ENCODE measurements around the gene JDP2.

JDP2 gene

DNA sequence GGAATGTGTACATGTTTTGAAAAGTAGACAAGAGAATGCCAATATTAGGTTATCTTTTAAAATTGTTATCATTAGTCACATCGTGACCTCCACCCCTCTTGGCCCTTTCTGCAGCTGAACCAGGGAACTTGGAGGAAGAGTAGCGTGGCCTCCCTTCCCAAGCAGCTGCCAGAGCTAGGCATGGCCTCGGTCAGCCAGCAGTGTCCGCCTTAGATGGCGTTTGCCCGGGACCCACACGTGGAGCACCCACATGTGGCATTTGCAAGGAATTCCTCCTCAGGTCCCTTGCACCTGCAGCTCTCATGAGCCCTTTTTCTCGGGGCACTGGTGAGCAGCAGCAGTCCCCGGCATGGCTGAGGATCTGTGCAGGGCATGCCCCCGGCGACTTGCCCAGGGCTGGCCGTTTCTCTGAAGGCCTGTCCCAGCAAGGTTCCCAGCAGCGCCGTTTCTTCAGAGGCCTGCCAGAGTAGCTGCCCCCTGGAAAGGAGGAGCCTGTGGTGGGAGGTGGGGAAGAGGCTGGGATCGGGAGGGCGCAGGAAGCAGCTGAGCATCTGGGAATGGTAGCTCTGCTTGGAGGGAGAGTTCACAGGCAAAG lies 10.8 kb downstream of the JDP2 start:
- no peak for FAIRE-seq

DNA sequence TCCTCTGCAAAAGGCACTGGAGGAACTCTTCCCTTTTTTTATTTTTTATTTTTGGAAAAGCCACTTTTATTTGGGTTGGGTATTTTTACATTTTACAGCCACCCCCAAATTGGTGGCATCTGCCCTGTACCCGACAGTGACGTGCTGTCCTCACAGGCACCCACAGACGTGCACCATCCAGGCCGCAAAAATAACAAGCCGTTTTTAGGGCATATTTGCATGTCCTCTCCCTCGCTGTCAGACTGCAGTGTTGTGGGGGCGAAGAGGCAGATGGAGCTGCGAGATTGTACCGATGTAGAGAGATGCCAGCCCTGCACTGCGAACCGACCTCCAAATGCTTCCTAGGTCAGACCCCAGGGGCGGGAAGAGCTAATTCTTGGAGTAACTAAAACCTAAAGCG lies 12.2 kb downstream of the JDP2 start:
- no peak for FAIRE-seq

GRCh38 chr14:75440733-75441477 lies 13.1 kb downstream of the JDP2 start:
- FAIRE-seq, result no peak

GRCh38 chr14:75441728-75442127 lies 13.9 kb downstream of the JDP2 start:
- FAIRE-seq, result no peak

DNA sequence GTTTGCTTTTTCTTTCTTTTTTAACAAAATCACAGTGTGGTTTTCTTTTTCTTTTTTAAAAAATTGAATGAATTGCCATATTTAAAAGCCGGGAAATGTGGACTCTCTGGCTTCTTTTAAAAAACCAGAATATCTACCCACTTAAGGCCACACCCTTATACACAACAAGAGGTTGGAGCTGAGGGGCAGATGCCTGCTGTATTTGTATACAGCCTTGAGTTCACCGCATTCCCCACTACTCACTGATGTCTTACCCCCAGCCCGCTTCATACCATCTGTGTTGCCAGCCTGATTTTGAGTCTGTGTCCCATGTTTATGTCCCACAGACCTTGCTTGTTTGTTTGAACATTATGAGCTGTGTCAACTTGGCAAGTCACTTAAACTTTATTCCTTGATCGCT lies 14.3 kb downstream of the JDP2 start:
- FAIRE-seq, result no peak

DNA sequence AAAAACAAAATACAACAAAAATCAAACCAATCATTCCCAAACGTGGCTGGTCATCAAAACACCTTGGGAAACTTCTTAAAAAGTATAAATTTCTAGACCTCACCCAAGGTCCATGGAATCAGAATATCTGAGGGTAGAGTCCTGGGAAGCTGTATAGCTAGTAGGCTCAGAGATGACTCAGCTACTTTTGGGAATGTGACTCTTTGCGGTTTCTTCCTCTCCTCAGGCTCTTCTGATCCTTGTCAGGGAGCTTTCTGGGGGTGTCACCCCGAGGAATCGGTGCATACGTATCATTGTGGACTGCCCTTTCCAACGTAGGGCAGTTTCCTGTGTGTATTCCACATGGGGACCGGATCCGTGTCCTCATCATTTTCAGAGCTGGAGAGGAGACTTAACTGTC lies 14.8 kb downstream of the JDP2 start:
- FAIRE-seq, result no peak

DNA sequence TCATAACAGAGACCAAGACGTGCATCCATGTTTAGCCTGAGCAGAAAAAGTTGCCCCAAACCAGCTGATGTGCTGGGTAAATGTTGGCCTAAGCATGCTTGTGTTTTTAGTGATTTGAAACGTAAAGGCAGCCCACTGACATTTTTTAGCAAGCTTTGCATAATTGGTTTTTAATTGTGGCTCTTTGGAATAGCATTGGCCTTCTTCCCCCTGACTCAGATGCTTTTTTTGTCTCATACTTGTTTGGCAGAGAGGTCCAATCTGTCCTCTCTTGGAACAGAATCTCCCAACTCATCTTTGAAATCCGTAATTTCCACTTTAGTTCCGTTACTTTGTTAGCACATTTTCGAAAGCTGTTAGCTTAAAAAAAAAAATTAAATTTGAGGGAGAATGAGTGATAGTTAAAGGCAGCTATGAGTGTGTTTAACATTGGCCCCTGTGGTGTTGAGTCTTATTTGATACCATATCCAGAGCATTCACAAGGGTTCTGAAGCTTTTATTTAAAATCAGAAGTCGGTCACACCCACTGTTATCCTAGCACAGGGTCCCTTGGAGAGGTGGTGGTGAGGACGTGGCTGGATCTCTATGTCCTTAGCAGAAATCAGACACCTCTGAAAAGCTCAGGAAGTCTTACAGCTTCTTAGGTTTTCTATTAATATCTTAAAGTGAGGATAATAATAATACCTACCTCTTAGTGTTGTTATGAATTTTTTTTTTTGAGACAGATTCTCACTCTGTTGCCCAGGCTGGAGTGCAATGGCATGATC lies 15.6 kb downstream of the JDP2 start:
- no peak for FAIRE-seq

GRCh38 chr14:75445236-75445635 lies 17.4 kb downstream of the JDP2 start:
- FAIRE-seq, result no peak

DNA sequence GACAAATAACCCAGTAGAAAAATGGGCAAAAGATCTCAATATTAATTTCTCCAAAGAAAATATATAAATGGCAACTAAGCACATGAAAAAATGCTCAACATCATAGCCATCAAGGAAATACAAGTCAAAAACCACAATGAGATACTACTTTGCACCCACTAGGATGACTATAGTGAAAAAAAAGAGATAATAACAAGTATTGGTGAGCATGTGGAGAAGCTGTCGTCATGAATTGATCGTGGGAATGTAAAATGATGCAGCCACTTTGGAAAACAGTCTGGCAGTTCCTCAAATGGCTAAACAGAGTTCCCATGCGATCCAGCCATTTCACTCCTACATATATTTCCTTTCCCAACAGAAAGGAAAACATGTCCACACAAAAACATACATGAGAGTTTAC lies 18.1 kb downstream of the JDP2 start:
- FAIRE-seq, result no peak

DNA sequence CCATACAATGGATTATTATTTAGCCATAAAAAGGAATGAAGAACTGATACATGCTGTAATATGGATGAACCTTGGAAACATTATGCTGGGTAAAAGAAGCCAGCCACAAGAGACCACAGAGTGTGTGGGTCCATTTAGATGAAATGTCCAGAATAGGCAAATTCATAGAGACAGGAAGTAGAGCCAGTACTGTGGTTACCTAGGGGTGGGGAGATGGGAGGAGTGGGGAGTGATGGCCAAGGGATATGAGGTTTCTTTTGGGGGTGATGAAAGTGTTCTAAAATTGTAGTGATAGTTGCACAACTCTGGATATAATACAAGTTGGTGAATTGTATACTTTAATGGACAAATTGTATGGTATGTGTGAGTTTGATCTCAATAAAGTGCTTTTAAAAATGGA lies 18.6 kb downstream of the JDP2 start:
- no peak for FAIRE-seq

DNA sequence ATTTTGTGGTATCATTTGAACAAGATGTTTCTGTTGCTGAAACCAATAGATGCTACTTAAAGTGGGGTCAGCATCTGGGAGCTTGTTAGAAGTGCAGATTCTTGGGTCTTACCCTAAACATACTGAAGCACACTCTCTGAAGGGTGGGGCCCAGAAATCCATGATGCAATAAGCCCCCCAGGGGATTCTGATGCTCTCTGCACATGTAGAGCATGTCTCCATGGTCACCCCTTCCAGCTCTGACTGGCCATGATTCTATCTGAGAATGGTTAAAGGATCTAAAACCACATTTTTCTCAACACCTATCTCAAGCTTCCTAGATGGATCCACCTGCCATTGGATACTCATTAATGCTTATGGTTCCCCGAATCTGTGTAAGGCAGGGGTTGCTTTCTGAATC lies 20.4 kb downstream of the JDP2 start:
- no peak for FAIRE-seq

DNA sequence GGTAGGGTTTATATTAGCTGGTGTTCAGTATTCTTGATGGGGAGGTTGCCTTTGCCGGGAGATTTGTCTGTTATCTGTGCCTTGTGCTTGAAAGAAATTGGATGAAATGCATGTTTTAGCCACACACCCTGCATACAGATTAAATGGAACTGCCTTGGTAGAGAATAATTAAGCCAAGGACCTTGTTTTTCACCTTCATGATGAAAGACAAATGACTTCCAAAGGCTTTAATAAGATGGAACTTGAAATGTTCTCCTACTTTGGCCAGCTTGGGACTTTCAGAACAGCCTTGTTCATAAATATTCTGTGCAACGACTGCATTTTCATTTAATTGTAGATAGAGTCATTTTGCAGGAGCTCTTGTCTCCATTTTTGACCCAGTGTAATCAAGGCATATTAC lies 21.2 kb downstream of the JDP2 start:
- FAIRE-seq, result no peak

DNA sequence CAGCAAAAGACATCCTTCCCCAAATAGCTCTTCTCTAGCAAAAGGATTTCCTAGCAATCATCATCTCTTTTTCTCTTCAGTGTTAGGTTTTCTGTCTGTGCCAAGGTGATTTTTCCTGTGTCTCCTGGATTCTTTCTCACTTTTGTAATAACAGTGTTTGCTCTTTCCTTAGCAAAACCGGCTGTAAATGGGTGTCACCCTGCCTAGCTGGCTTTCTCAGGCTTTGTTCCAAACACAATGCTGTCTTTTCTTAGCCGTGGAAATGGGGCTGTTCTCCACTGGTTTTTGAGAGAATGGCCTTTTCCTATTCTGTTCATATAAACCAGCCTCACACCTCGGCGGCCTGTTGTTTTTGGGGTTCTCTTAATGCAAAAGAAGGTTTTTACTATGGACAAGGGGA lies 21.9 kb downstream of the JDP2 start:
- FAIRE-seq, result no peak

DNA sequence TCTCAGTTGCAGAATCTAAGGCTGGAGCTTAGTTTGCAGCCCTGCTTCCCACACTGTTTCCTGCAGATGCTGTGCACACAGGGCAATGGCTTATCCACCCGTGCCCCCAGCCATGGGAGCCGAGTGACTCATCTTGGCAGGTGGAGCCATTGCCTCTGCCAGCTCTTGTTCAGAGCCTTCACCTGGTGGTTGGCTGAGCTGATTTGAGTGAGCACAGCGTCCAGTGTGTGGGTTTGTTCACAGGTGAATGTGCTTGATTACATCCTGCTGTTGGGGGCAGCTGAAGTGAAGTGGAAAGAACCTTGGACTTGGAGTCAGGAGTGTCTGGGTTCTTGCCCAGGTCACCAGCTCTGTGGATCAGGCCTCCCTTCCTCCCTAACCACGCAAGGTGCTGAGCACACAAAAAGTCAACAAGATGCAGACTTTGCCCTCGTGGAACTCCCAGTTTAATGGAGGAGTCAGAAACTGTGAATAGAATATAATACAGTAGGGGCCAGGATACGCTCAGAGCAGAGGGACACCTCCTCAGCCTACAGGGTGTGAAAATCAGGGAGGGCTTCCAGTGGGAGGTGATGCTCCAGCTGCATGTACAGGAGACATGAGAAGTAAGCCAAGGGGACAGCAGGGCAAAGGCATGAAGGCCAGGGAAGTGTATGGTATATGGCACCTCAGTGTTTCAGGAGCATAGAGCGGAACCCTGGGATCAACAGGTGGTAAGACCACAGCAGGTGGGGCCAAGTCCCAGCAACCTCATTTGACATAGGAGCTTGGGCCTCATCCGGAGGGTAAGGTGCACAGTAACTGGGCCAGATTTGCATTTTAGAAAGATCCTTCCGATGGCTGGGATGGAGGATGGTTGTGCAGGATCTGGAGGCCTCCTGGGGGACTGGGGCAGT lies 22.8 kb downstream of the JDP2 start:
- no peak for FAIRE-seq

DNA sequence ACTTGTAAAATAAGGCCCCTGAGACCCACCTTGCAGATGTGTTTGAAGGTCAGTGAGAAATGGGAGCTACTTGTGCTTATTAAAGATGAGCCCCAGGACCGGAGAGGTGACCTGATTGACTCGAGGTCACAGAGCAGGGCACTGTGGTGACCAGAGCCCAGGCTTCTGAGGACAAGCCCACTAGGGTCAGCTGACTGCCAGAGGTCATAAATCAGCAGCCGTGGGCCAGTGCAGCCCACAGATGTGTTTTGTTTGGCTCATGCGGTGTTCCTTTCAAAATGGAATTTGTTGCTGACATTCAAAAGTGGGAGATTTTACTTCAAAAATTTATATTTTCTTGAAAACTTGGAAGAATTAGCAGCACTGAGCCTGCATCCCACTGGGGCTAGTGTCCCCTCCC lies 24.5 kb downstream of the JDP2 start:
- FAIRE-seq, result no peak

DNA sequence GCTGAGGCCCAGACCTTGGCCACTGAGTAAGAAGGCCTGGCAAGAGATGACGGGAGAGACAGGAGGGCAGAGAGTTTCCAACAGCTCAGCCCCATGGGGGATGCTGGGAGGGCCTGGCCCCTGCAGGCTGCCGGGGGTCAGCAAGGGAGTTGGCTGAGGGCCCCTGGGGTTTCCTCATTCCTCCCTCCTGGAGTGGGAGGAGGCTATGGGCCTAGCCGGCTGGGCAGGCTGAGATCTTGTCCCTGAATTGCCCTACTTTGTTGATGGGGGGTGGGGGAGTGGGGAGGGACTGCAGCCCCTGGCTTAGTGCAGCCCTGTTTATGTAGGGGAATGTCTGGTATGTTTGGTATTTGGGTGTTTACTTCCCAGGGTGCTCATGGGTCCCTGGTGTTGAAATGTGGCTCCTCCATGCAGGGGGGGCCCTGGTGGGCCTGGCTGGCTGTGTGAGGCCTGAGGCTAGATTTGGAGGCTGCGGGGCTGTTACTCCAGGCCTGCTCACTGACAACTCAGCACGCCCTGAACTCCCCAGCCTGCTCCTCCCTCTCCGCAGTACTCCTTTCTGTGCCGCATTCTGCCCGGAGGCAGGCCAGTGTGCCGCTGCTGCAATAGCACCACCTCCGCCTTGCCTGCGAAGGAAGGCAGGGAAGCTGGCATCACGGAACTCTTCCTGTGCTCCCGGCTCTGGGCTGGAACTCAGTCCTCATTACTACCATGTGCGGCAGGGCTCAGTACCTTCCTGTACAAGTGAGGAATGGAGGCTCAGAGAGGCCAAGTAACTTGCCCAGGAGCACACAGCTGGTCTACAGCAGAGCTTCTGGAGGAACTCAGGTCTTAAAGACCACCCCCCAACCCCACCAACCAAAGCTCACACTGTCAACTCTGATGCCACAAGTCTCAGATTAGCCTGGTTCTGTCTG lies 25.3 kb downstream of the JDP2 start:
- FAIRE-seq, result no peak

- no peak for FAIRE-seq
Observed at GRCh38 chr14:75453817-75454434, 26.1 kb downstream of the JDP2 start.

DNA sequence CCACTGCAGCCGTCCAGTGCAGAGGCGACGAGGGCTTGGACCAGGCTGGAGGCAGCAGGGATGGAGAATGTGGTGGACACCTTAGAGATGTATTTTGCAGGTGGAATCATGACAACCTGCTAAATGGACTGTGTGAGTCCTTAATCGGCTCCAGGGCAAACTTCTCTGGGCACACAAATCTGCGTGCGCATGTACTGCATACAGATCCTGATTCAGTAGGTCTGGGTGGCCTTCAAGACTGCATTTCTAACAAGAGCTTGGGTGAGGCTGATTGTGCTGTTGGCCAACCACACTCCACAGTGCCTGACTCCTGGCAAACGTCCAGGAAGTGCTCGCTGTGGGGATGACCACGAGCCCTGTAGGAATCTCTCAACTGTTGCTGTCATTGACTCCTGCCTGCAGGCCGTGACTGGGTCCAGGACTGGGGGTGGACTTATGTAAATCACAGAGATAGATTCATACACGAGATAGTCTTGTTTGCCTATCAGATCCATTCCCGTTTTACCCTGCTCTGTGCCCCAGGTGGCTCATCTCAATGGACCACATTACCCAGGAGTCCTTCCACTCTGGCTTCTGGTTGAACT lies 27.2 kb downstream of the JDP2 start:
- no peak for FAIRE-seq

DNA sequence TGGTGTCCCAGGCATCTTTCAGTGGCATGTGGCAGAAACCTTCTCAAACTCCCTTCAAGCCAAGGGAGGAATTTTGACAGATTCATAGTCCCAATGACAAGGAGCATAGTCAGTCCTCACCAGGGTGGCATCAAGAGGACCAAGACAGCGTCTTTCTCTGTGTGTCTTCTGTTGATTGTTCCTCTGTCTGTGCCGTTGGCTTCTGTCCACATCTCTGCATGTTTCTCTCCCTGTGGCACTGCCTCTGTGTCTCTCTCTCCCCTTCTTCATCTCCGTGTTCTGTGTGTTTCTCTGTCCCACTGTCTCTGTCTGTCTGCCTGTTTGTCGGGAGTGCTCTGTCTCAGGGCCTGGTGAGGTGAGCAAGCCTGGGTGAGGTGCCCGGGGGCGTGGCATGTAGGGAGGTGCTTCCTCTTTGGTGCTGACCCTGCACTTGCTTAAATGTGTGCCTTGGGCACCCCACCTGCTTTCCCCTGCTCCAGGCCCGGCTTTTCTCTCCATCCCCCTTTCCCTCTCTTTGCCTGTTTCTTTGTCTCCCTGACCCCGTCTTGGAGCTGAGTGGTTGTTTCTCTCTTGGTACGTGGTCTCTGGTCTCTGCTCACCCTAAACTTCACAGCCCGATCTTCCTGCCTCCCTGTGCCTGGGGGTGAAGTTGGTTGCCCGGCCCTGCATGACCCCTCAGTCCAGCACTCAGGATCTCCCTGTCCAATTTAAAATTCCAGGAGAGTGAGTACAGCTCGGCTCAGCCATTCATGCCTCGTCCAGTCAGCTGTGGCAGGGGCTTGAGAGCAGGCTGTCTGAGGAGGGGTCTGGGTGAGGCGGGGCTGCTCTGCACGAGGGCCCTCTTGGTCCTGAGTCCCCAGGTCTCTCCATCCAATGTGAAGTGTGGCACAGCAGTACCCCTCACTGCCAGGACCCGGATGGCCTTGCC lies 28.5 kb downstream of the JDP2 start:
- no peak for FAIRE-seq

GRCh38 chr14:75456997-75457335 lies 29.1 kb downstream of the JDP2 start:
- no peak for FAIRE-seq

All from G401.6 (cell line).